Measurements from ENCODE around the gene AAR2.

DNA sequence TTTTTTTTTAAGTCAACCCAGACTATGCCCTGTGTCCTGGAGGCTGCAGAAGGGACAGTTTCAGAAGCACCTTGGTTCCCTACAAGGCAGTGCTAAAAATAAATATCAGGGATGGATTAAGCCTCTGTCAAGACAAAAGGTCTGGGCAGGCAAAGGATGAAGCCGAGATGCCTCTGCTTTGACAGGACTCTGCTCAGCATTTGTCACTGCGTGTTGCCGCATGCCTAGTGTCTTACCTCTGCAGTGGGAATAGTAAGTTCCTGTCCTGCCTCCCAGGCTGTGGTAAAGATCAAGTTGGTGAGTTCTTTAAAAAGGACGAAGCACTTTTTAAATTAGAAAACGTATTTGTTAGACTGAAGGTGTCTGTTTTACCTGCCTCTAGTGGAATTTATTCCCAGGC, 15.1 kb downstream of the AAR2 start:
- TF ChIP-seq, protein P1, sequence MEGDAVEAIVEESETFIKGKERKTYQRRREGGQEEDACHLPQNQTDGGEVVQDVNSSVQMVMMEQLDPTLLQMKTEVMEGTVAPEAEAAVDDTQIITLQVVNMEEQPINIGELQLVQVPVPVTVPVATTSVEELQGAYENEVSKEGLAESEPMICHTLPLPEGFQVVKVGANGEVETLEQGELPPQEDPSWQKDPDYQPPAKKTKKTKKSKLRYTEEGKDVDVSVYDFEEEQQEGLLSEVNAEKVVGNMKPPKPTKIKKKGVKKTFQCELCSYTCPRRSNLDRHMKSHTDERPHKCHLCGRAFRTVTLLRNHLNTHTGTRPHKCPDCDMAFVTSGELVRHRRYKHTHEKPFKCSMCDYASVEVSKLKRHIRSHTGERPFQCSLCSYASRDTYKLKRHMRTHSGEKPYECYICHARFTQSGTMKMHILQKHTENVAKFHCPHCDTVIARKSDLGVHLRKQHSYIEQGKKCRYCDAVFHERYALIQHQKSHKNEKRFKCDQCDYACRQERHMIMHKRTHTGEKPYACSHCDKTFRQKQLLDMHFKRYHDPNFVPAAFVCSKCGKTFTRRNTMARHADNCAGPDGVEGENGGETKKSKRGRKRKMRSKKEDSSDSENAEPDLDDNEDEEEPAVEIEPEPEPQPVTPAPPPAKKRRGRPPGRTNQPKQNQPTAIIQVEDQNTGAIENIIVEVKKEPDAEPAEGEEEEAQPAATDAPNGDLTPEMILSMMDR (IDR thresholded peaks at IDR 0.05): no peak
- TF ChIP-seq ZFX (IDR thresholded peaks at IDR 0.05; ENCODE audit: borderline replicate concordance): no peak
